ENCODE results near the gene ADD2. TPM values are rescaled to one million over a fixed set of nuclear protein-coding genes. Genes with fewer than 3 reads are reported as not detected.

ADD2 gene
- total and polyA plus RNA-seq, 2 donors (not counting 1 experiment from before 2014, with no cell fraction given): 15.9 to 21.7 TPM

DNA sequence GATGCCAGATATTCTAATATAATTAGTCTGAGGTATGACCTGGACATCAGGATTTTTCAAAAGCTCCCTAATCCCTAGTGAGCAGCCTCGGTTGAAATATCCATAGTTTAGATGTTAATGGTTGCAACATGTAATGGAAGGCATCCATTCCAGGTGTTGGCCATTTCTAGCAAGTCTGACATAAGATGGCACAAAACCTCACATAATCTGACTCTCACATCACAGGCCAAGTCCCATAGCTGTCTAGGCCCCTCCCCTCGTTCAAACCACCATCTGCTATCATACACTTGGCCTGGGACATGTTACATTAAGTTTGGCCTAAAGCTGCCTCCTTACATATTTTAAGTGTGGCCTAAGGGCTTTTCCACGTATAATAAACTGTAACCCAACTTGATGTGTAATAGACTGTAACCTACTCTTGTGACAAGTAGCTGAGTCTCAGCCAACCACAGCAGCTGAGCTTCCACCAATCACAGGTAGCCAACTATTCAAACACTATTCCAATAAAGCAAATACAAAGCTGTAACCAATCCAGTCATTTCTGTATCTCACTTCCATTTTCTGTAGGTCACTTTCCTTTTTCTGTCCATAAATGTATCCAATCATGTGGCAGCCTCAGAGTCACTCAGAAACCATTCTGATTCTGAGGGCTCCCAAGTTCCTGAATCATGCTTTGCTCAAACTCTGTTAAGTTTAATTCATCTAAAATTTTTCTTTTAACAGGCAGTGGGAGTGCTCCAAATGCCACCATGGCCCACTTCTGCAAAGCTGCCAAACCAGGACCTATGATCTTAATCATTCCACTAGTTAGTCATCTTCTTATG is 59.4 kb downstream of the ADD2 start:
- H3K9me3 ChIP-seq (ENCODE audit: control extremely low read depth in 1 of 3, control insufficient read depth in 2 of 3, insufficient read depth in 1 of 3, low read length in 2 of 3): no peaks in the 10 kb centered on the region
- H3K9ac ChIP-seq (ENCODE audit: low read length): no peak overlapping the region
- ChIA-PET POLR2A (no interaction called here), CTCF (interaction anchor here (1.1 kb wide), 1 partner anchor 9 kb away, joined by 3 read pairs; no protein-coding TSS in a partner anchor)
- no peak overlapping the region for H3K4me3 ChIP-seq (ENCODE audit: control extremely low read depth in 1 of 5, extremely low read depth in 1 of 5, insufficient read depth in 1 of 5, low read depth in 2 of 5, low read length in 4 of 5)
- H3K4me3 Mint-ChIP-seq: no peak overlapping the region
- H3K27ac Mint-ChIP-seq: no peak overlapping the region
- no peaks in the 10 kb centered on the region for H3K9me3 Mint-ChIP-seq (ENCODE audit: insufficient read depth)
- ATAC-seq (ENCODE audit: low read depth) (no peak), DNase-seq (no peak)
- peaks cover 0 to 22% of the 10 kb centered on the region in 2 experiments for H3K36me3 ChIP-seq (replicated peaks in 1 of 2; ENCODE audit: control extremely low read depth in 1 of 2, control insufficient read depth in 1 of 2, extremely low read depth in 1 of 2, insufficient read depth in 2 of 2, low read length in 1 of 2)
- 61% methylated on average over 2 of the region's 3 CpGs for WGBS (ENCODE audit: insufficient coverage)
- TF ChIP-seq, protein P1, sequence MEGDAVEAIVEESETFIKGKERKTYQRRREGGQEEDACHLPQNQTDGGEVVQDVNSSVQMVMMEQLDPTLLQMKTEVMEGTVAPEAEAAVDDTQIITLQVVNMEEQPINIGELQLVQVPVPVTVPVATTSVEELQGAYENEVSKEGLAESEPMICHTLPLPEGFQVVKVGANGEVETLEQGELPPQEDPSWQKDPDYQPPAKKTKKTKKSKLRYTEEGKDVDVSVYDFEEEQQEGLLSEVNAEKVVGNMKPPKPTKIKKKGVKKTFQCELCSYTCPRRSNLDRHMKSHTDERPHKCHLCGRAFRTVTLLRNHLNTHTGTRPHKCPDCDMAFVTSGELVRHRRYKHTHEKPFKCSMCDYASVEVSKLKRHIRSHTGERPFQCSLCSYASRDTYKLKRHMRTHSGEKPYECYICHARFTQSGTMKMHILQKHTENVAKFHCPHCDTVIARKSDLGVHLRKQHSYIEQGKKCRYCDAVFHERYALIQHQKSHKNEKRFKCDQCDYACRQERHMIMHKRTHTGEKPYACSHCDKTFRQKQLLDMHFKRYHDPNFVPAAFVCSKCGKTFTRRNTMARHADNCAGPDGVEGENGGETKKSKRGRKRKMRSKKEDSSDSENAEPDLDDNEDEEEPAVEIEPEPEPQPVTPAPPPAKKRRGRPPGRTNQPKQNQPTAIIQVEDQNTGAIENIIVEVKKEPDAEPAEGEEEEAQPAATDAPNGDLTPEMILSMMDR (IDR thresholded peaks at IDR 0.05): no peak
- no peak for TF ChIP-seq EZH2 (IDR thresholded peaks at IDR 0.05; ENCODE audit: borderline replicate concordance, insufficient read depth, low read depth, low read length, poor library complexity, severe bottlenecking)
- no peak overlapping the region for H3K4me2 ChIP-seq (replicated peaks; ENCODE audit: low read depth, low read length, poor library complexity, severe bottlenecking)
- no peak overlapping the region for H2AFZ ChIP-seq (ENCODE audit: insufficient read depth, low read depth, low read length, poor library complexity, severe bottlenecking)
- H3K4me1 ChIP-seq (ENCODE audit: control insufficient read depth in 2 of 2, insufficient read depth in 2 of 2, low read length in 2 of 2): no peaks in the 10 kb centered on the region
- intact Hi-C loops (cut with micrococcal nuclease): no loop called here
- H3K27ac ChIP-seq (ENCODE audit: low read length in 2 of 2): no peak overlapping the region
- no peaks in the 10 kb centered on the region for H3K27me3 ChIP-seq (replicated peaks in 1 of 4; ENCODE audit: control extremely low read depth in 1 of 4, control insufficient read depth in 3 of 4, insufficient read depth in 4 of 4, low read length in 3 of 4)
- no peaks in the 10 kb centered on the region for H3K79me2 ChIP-seq (ENCODE audit: control insufficient read depth, insufficient read depth, low read length)
- H3K27me3 Mint-ChIP-seq: no peaks in the 10 kb centered on the region
- no peaks in the 10 kb centered on the region for H4K20me1 ChIP-seq (ENCODE audit: control insufficient read depth, insufficient read depth, low read length, poor library complexity, severe bottlenecking)
- no peaks in the 10 kb centered on the region for H3K4me1 Mint-ChIP-seq

DNA sequence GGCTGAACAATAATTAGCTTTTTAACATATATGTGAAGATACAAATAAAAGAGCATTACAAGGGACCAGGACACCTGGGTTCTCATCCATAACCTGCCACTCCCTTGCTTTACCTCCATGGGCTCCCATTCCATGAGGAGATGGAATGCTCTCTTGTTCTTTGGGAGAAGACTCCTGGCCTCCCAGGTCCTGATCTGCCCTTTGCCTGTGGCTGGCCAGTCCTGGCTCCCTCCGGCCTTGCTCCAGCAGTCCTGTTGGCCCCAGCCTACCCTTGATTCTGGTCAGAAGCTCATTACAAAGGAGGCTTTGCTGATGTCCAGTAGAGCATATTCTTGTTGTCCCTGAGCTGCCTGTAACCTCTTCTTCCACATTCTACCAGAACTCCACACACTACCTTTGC is 60.3 kb downstream of the ADD2 start:
- Histone ChIP-seq H3K9me3 (ENCODE audit: control extremely low read depth in 1 of 3, control insufficient read depth in 2 of 3, insufficient read depth in 1 of 3, low read length in 2 of 3) (no peaks in the 10 kb centered on the region), H3K36me3 (replicated peaks in 1 of 2; ENCODE audit: control extremely low read depth in 1 of 2, control insufficient read depth in 1 of 2, extremely low read depth in 1 of 2, insufficient read depth in 2 of 2, low read length in 1 of 2) (peaks cover 0 to 22% of the 10 kb centered on the region in 2 experiments), H3K79me2 (ENCODE audit: control insufficient read depth, insufficient read depth, low read length) (no peaks in the 10 kb centered on the region), H3K27me3 (replicated peaks in 1 of 4; ENCODE audit: control extremely low read depth in 1 of 4, control insufficient read depth in 3 of 4, insufficient read depth in 4 of 4, low read length in 3 of 4) (no peaks in the 10 kb centered on the region), H3K4me2 (replicated peaks; ENCODE audit: low read depth, low read length, poor library complexity, severe bottlenecking) (no peak overlapping the region), H2AFZ (ENCODE audit: insufficient read depth, low read depth, low read length, poor library complexity, severe bottlenecking) (no peak overlapping the region), H3K27ac (ENCODE audit: low read length in 2 of 2) (no peak overlapping the region), H4K20me1 (ENCODE audit: control insufficient read depth, insufficient read depth, low read length, poor library complexity, severe bottlenecking) (no peaks in the 10 kb centered on the region), H3K4me1 (ENCODE audit: control insufficient read depth in 2 of 2, insufficient read depth in 2 of 2, low read length in 2 of 2) (no peaks in the 10 kb centered on the region), H3K9ac (ENCODE audit: low read length) (no peak overlapping the region), H3K4me3 (ENCODE audit: control extremely low read depth in 1 of 5, extremely low read depth in 1 of 5, insufficient read depth in 1 of 5, low read depth in 2 of 5, low read length in 4 of 5) (no peak overlapping the region)
- DNase-seq: no peak
- CTCF ChIA-PET: interaction anchor here (1.1 to 2.0 kb wide), 2 partner anchors 10 to 60 kb away, joined by 3 to 4 read pairs; partner anchors contain the start of gene ADD2
- TF ChIP-seq EZH2 (IDR thresholded peaks at IDR 0.05; ENCODE audit: borderline replicate concordance, insufficient read depth, low read depth, low read length, poor library complexity, severe bottlenecking): no peak
- TF ChIP-seq, protein P1 (IDR thresholded peaks at IDR 0.05): no peak
- intact Hi-C loops (cut with micrococcal nuclease): no loop called here
- Mint-ChIP-seq H3K27ac (no peak overlapping the region), H3K4me1 (no peaks in the 10 kb centered on the region), H3K9me3 (ENCODE audit: insufficient read depth) (no peaks in the 10 kb centered on the region), H3K27me3 (no peaks in the 10 kb centered on the region), H3K4me3 (no peak overlapping the region)
- no peak for ATAC-seq (ENCODE audit: low read depth)
- POLR2A ChIA-PET: no interaction called here
- 100% methylated on average over 1 of the region's 1 CpG for WGBS (ENCODE audit: insufficient coverage)

Measured in B cell (primary cell).